Transverse colon (tissue), 4 donors: Measurements from ENCODE around the gene WRNIP1. TPM values are rescaled to one million over a fixed set of nuclear protein-coding genes. Genes with fewer than 3 reads are reported as not detected.

Experiments
- DNase-seq: peaks from one replicate; pipeline ENCODE4 v3.0.0-alpha.2; 2019
- H3K27ac ChIP-seq, 4 donors: fragments of 200-600 bp; sonication (generic); 2 replicates each; pipeline ENCODE4 v1.5.1; 2016 to 2018; ENCODE audit warnings: inconsistent platforms in 4 of 4
- H3K27me3 ChIP-seq: fragments of 200-600 bp; sonication (generic); 2 replicates; pipeline ENCODE4 v1.5.1; 2017; ENCODE audit warnings: inconsistent platforms
- H3K36me3 ChIP-seq, 4 donors: fragments of 200-600 bp; sonication (generic); 2 replicates each; pipeline ENCODE4 v1.5.1; 2017 to 2019; ENCODE audit warnings: inconsistent platforms in 4 of 4
- H3K4me1 ChIP-seq, 4 donors: fragments of 200-600 bp; sonication (generic); 2 replicates each; pipeline ENCODE4 v1.5.1; 2017 to 2020; ENCODE audit warnings: inconsistent platforms in 4 of 4
- H3K4me3 ChIP-seq, 4 donors: fragments of 200-600 bp; sonication (generic); 1 replicate in 1 of 4; 2 replicates in 3 of 4; pipeline versions ENCODE4 v1.5.1 to v1.6.1; 2017 to 2019; ENCODE audit warnings: inconsistent platforms in 4 of 4
- H3K9me3 ChIP-seq, 2 donors: fragments of 200-600 bp; sonication (generic); 2 replicates each; pipeline ENCODE4 v1.5.1; 2017 to 2019; ENCODE audit warnings: inconsistent platforms in 2 of 2
- EP300 ChIP-seq: sonication (generic); formaldehyde crosslinking; IDR thresholded peaks from one replicate; pipeline ENCODE4 v1.6.1; 2017; ENCODE audit warnings: antibody characterized with exemption, low read depth
- POLR2A ChIP-seq: fragments of 450-650 bp; IDR thresholded peaks from one replicate; pipeline ENCODE4 v1.6.1; 2016; ENCODE audit warnings: antibody characterized with exemption, mild to moderate bottlenecking, moderate library complexity
- POLR2AphosphoS5 ChIP-seq, 3 donors: sonication (generic); formaldehyde crosslinking; IDR thresholded peaks; one replicate each; pipeline ENCODE4 v1.6.1; 2016; ENCODE audit warnings: antibody characterized with exemption in 3 of 3
- WGBS, 2 donors: methylation state at CpG; one replicate each; pipeline ENCODE4 v1.1.5; 2018; ENCODE audit warnings: low coverage in 1 of 2; 5-methylcytosine and 5-hydroxymethylcytosine counted together
- in situ Hi-C, 4 donors: fragments of 200-750 bp; cut with MboI; loops; one replicate each; pipeline versions ENCODE4 v1.15.0 to v1.15.1; 2017; ENCODE audit warnings: low sequenced_read_pairs in 3 of 4, low pct_ligation_motif_present in 1 of 4, low pct_unique_long_range_greater_than_20kb in 1 of 4
- intact Hi-C: fragments of 100-400 bp; cut with DNase I; formaldehyde crosslinking; loops from one replicate; pipeline ENCODE4 v1.15.1; 2023; ENCODE audit warnings: low total_unique reads
- total RNA-seq, 4 donors: library from RNA; depleted of rRNA; stranded (reverse); fragments of >200 nt; gene quantifications; one replicate each; pipeline ENCODE4 v1.1.0, GENCODE V29; 2016
- TF ChIP-seq, protein P1 (sequence below), 5 experiments: fragments of 200-600 bp in 3 of 5; fragments of 450-650 bp in 2 of 5; sonication (generic) in 3 of 5; IDR thresholded peaks; 1 replicate in 2 of 5; 2 replicates in 3 of 5; pipeline ENCODE4 v1.5.1; 2016 to 2017; ENCODE audit warnings: antibody characterized with exemption in 5 of 5, inconsistent platforms in 3 of 5, mild to moderate bottlenecking in 2 of 5, moderate library complexity in 1 of 5

Gene WRNIP1
- total RNA-seq, 4 donors from 2014 or later = 58.3 to 105 (median 65.8) TPM

DNA sequence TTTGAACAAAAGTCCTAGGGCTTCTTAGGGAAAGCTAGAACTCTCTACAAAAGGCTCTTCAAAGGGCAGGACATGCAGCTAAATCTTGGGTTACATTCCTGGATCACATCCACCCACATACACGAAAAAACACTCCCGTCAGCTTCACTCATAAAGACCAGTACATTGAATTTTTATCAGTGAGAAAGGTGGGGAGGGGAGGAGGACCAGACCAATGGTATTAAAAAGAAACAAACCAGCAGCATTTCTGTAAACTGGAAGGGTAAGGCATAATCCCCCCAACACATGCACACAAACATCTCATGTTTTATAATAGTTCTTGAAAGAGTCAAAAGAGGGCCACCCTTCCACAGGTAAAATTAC lies 46.1 kb upstream of the WRNIP1 start:
- H3K36me3 ChIP-seq = no peaks in the 10 kb centered on the region
- H3K27ac ChIP-seq = no peak overlapping the region
- TF ChIP-seq POLR2AphosphoS5 (IDR thresholded peaks at IDR 0.05) = no peak
- TF ChIP-seq, protein P1, sequence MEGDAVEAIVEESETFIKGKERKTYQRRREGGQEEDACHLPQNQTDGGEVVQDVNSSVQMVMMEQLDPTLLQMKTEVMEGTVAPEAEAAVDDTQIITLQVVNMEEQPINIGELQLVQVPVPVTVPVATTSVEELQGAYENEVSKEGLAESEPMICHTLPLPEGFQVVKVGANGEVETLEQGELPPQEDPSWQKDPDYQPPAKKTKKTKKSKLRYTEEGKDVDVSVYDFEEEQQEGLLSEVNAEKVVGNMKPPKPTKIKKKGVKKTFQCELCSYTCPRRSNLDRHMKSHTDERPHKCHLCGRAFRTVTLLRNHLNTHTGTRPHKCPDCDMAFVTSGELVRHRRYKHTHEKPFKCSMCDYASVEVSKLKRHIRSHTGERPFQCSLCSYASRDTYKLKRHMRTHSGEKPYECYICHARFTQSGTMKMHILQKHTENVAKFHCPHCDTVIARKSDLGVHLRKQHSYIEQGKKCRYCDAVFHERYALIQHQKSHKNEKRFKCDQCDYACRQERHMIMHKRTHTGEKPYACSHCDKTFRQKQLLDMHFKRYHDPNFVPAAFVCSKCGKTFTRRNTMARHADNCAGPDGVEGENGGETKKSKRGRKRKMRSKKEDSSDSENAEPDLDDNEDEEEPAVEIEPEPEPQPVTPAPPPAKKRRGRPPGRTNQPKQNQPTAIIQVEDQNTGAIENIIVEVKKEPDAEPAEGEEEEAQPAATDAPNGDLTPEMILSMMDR (IDR thresholded peaks at IDR 0.05) = no peak
- H3K9me3 ChIP-seq = no peaks in the 10 kb centered on the region
- in situ Hi-C loops (no loop called here), intact Hi-C loops (no loop called here)
- no peaks in the 10 kb centered on the region for H3K27me3 ChIP-seq
- WGBS, 2 donors = 69 to 82% methylated on average over 2 of the region's 2 CpGs
- H3K4me3 ChIP-seq = no peak overlapping the region
- H3K4me1 ChIP-seq = peaks cover 0 to 15% (median 1%) of the 10 kb centered on the region in 4 donors
- no peak for DNase-seq

DNA sequence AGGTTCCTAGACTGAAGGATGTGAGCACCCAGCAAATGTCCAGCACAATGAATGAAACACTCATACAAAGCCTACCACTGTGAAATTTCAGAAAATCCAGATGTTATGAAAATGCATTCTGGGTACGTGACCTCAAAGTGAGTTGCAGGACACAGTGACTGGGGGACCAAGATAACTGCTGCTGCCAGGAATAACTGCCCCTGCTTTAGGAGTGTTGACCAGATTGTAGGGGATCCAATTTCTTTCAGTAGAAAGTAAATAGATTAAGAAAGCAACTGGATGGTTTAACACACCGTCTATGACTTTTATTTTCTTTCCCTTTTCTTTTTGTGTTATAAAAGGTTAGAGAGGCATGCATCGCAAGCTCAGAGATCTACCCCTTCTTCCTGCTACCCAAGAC lies 44.0 kb upstream of the WRNIP1 start:
- Histone ChIP-seq H3K4me3 (no peak overlapping the region), H3K27ac (no peak overlapping the region), H3K4me1 (peaks cover 0 to 6% (median 2%) of the 10 kb centered on the region in 4 donors), H3K27me3 (no peaks in the 10 kb centered on the region), H3K36me3 (no peaks in the 10 kb centered on the region), H3K9me3 (no peaks in the 10 kb centered on the region)
- intact Hi-C loops = no loop called here
- in situ Hi-C loops = no loop called here
- 91 to 95% methylated on average over 3 of the region's 3 CpGs for WGBS, 2 donors
- TF ChIP-seq, protein P1 (IDR thresholded peaks at IDR 0.05) = no peak
- TF ChIP-seq EP300 (no peak), POLR2A (no peak), POLR2AphosphoS5 (IDR thresholded peaks at IDR 0.05) (no peak)
- no peak for DNase-seq

- TF ChIP-seq EP300 = no peak
- TF ChIP-seq, protein P1 (IDR thresholded peaks at IDR 0.05) = no peak
- TF ChIP-seq POLR2A = no peak
- no peak for TF ChIP-seq POLR2AphosphoS5 (IDR thresholded peaks at IDR 0.05)
- Histone ChIP-seq H3K4me1 (peaks cover 0 to 3% (median 0%) of the 10 kb centered on the region in 4 donors), H3K4me3 (no peak overlapping the region), H3K27me3 (no peaks in the 10 kb centered on the region), H3K27ac (no peak overlapping the region), H3K36me3 (no peaks in the 10 kb centered on the region), H3K9me3 (no peaks in the 10 kb centered on the region)
- intact Hi-C loops = no loop called here
- WGBS, 2 donors = 85 to 88% methylated on average over 4 to 8 of the region's 8 CpGs
- in situ Hi-C loops = loop anchor here in 1 of 4 donors (25.0 kb wide), 1 partner anchor 1138 kb away; no protein-coding TSS in a partner anchor
- no peak for DNase-seq
Observed at GRCh38 chr6:2725364-2725988, 39.7 kb upstream of the WRNIP1 start.

DNA sequence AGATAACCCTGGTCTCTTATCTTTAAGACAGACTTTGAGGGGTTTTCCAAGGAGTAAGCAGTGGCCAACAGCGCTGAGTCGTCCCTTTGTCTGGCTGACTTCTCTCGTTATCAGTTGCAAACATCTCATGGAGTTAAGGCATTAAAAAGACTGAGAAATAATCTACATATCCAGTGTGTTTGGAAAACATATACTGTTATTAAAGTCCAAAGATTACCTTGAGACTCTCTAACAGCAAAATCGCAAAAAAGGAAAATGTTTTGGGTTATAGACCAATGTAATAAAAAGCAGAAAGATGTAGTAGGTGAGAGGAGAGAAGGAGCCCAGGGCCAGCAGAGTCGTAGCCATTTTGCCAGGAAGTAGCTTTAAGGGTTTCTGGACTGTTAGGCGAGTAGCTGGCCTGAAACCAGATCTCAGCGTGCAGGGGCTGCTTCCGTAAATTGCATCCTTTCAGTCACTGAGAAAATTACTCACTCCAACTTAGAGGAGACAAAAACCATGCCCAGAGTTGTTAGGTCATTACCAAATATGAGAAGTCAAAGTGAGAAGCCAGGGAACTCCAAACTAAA lies 39.1 kb upstream of the WRNIP1 start:
- Histone ChIP-seq H3K4me3 (no peak overlapping the region), H3K4me1 (peaks cover 0 to 3% (median 0%) of the 10 kb centered on the region in 4 donors), H3K27ac (no peak overlapping the region), H3K36me3 (no peaks in the 10 kb centered on the region), H3K27me3 (no peaks in the 10 kb centered on the region), H3K9me3 (no peaks in the 10 kb centered on the region)
- in situ Hi-C loops = loop anchor here in 1 of 4 donors (25.0 kb wide), 1 partner anchor 1139 kb away; no protein-coding TSS in a partner anchor
- TF ChIP-seq POLR2A = no peak
- no peak for TF ChIP-seq EP300
- TF ChIP-seq POLR2AphosphoS5 (IDR thresholded peaks at IDR 0.05) = no peak
- 32 to 53% methylated on average over 7 to 8 of the region's 8 CpGs for WGBS, 2 donors
- intact Hi-C loops = no loop called here
- no peak for DNase-seq
